HG03280 (cell line): ENCODE measurements around the gene DNAJC4.

ENCODE experiments used
- ATAC-seq: cut with Tn5 transposase; IDR thresholded peaks from one replicate; pipeline ENCODE4 v1.9.1; 2021; ENCODE audit warnings: mild to moderate bottlenecking, moderate library complexity; ENCODE audit not compliant: unreplicated experiment

Gene DNAJC4

GRCh38 chr11:64269540-64270220 lies 39.3 kb downstream of the DNAJC4 start:
- peak; percentile 64 for ATAC-seq

- no peak for ATAC-seq
Observed at GRCh38 chr11:64275031-64275800, 44.9 kb downstream of the DNAJC4 start.

GRCh38 chr11:64275841-64276240 lies 45.5 kb downstream of the DNAJC4 start:
- no peak for ATAC-seq

GRCh38 chr11:64276653-64277431 lies 46.5 kb downstream of the DNAJC4 start:
- ATAC-seq = no peak

GRCh38 chr11:64278576-64279190 lies 48.3 kb downstream of the DNAJC4 start:
- ATAC-seq = no peak

GRCh38 chr11:64281957-64282770 lies 51.8 kb downstream of the DNAJC4 start:
- no peak for ATAC-seq

GRCh38 chr11:64283092-64283491 lies 52.7 kb downstream of the DNAJC4 start:
- no peak for ATAC-seq
